PC-3 (cell line): ENCODE data around the gene IDH3G. TPM values are rescaled to one million over a fixed set of nuclear protein-coding genes. Genes with fewer than 3 reads are reported as not detected.

Experiments used
- ATAC-seq: fragments of 200-7000 bp; cut with Tn5 transposase; 2 replicates; pipeline ENCODE4 v1.9.1; 2020; ENCODE audit warnings: mild to moderate bottlenecking, moderate library complexity
- BruUV-seq: library from RNA; stranded (reverse); fragments of 400-500 nt; replicated peaks from 2 replicates; lab custom pipeline; 2021; lab: Mats Ljungman, UMichigan
- CTCF ChIA-PET: fragments of 300-600 bp; sonication (Branson Sonifier 250); formaldehyde crosslinking; loops from one replicate; lab custom pipeline; 2022; ENCODE audit warnings: antibody characterized with exemption; lab: Charles Lee
- POLR2A ChIA-PET: fragments of 300-600 bp; sonication (Branson Sonifier 250); formaldehyde crosslinking; loops from one replicate; lab custom pipeline; 2022; ENCODE audit warnings: antibody characterized with exemption; ENCODE audit not compliant: unreplicated experiment; lab: Charles Lee
- DNase-seq: peaks from one replicate; pipeline ENCODE4 v3.0.0-alpha.2; 2015
- H2AFZ ChIP-seq: fragments of 300-600 bp; sonication (generic); 2 replicates; pipeline ENCODE4 v1.6.0; 2016; ENCODE audit warnings: antibody characterized with exemption, low read length
- H3F3A ChIP-seq: fragments of 300-600 bp; sonication (generic); one replicate; pipeline ENCODE4 v1.6.0; 2017; ENCODE audit warnings: antibody characterized with exemption, low read length, control low read depth, mild to moderate bottlenecking; ENCODE audit not compliant: unreplicated experiment
- H3K27ac ChIP-seq: fragments of 300-600 bp; sonication (generic); 2 replicates; pipeline ENCODE4 v1.5.1; 2016; ENCODE audit warnings: mild to moderate bottlenecking, low read length
- H3K27me3 ChIP-seq: fragments of 300-600 bp; sonication (generic); 2 replicates; pipeline ENCODE4 v1.6.1; 2016; ENCODE audit warnings: low read length, mixed read lengths
- H3K36me3 ChIP-seq: fragments of 300-600 bp; sonication (generic); 2 replicates; pipeline ENCODE4 v1.6.1; 2016; ENCODE audit warnings: low read depth, mixed run types, low read length, mixed read lengths
- H3K4me1 ChIP-seq: fragments of 300-600 bp; sonication (generic); 2 replicates; pipeline ENCODE4 v1.5.1; 2016; ENCODE audit warnings: low read length; ENCODE audit not compliant: insufficient read depth
- H3K4me2 ChIP-seq: fragments of 300-600 bp; sonication (generic); 2 replicates; pipeline ENCODE4 v1.6.0; 2016; ENCODE audit warnings: low read length
- H3K4me3 ChIP-seq: fragments of 300-600 bp; sonication (generic); 2 replicates; pipeline ENCODE4 v1.5.1; 2016; ENCODE audit warnings: mild to moderate bottlenecking, low read length, mixed read lengths
- H3K79me2 ChIP-seq: fragments of 300-600 bp; sonication (generic); 2 replicates; pipeline ENCODE4 v1.6.1; 2017; ENCODE audit warnings: low read length, mixed read lengths
- H3K9ac ChIP-seq: fragments of 300-600 bp; sonication (generic); 2 replicates; pipeline ENCODE4 v1.6.0; 2016; ENCODE audit warnings: mild to moderate bottlenecking, low read length
- H3K9me2 ChIP-seq: fragments of 300-600 bp; sonication (generic); replicated peaks from 2 replicates; pipeline ENCODE4 v1.6.1; 2016; ENCODE audit warnings: mixed run types, low read length, mixed read lengths
- H3K9me3 ChIP-seq: fragments of 300-600 bp; sonication (generic); 2 replicates; pipeline ENCODE4 v1.6.1; 2016; ENCODE audit warnings: low read length, mixed read lengths
- H4K20me1 ChIP-seq: fragments of 300-600 bp; sonication (generic); 2 replicates; pipeline ENCODE4 v1.6.1; 2016; ENCODE audit warnings: low read length, mixed read lengths
- CTCF ChIP-seq: fragments of 300-600 bp; sonication (generic); conservative IDR thresholded peaks from 2 replicates; pipeline ENCODE4 v1.5.1; 2017; ENCODE audit warnings: antibody characterized with exemption, low read depth, mild to moderate bottlenecking, low read length
- EZH2 ChIP-seq: fragments of 300-600 bp; sonication (generic); IDR thresholded peaks from one replicate; pipeline ENCODE4 v1.6.1; 2017; ENCODE audit warnings: antibody characterized with exemption, mild to moderate bottlenecking, low read length; ENCODE audit not compliant: unreplicated experiment
- EZH2phosphoT487 ChIP-seq: fragments of 300-600 bp; sonication (generic); IDR thresholded peaks from 2 replicates; pipeline ENCODE4 v1.6.1; 2018; ENCODE audit warnings: mild to moderate bottlenecking, antibody characterized with exemption, low read length, borderline replicate concordance
- intact Hi-C: fragments of 100-400 bp; cut with micrococcal nuclease; formaldehyde crosslinking; loops from 2 replicates; pipeline ENCODE4 v1.9.0; 2023
- total RNA-seq: library from RNA; depleted of rRNA; stranded (reverse); fragments of >200 nt; gene quantifications from 2 replicates; pipeline ENCODE4 v1.2.3, GENCODE V29; 2014

IDH3G gene
- total RNA-seq, 1 experiment from 2014 or later = 104 TPM

DNA sequence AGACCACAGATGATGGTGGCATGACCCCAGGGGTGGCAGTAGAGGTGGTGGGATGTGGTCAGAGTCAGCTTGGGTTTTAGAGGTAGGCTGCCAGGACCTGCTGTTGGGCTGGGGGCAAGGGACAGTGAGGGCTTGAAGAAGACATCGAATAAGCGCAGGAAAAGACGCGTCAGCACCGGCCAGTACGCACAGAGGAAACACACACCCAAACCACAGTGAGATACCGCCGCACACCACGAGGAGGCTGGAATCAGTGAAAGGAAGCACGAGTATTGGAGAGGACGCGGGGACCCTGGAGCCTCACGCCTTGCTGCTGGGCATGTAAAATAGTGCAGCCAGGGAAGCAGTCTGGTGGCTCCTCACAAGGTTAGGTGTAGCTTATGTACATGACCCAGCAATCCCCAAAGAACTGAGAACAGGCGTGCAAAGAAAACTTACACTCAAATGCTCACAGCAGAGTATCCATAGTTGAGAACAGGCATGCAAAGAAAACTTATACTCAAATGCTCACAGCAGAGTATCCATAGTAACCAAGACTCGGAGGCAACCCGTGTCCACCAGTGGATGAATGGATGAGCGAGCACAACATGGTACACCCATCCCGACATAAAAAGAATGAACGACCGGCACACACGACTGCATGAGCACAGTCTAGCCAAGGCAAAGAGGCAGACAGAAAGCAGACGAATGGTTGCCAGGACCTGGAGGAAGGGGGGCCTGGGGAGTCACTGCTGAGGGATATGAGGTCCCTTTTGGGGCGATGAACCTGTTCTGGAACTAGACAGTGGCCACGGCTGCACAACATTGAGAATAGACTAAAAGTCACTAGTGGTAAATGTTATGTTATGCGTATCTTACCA lies 22.9 kb upstream of the IDH3G start:
- no peak for ATAC-seq
- Histone ChIP-seq H3K9me2 (no peaks in the 10 kb centered on the region), H3F3A (no peaks in the 10 kb centered on the region), H3K4me1 (no peaks in the 10 kb centered on the region; the same call in 1 of the 2 replicates), H3K27ac (no peak overlapping the region), H3K79me2 (no peaks in the 10 kb centered on the region), H3K4me3 (no peak overlapping the region), H3K4me2 (no peak overlapping the region), H3K9me3 (no peaks in the 10 kb centered on the region), H2AFZ (no peak overlapping the region), H3K9ac (no peak overlapping the region), H4K20me1 (no peaks in the 10 kb centered on the region), H3K36me3 (no peaks in the 10 kb centered on the region), H3K27me3 (no peaks in the 10 kb centered on the region)
- DNase-seq = no peak
- BruUV-seq = no TSS peak
- TF ChIP-seq EZH2phosphoT487 = no peak
- ChIA-PET POLR2A (no interaction called here), CTCF (no interaction called here)
- intact Hi-C loops = no loop called here

DNA sequence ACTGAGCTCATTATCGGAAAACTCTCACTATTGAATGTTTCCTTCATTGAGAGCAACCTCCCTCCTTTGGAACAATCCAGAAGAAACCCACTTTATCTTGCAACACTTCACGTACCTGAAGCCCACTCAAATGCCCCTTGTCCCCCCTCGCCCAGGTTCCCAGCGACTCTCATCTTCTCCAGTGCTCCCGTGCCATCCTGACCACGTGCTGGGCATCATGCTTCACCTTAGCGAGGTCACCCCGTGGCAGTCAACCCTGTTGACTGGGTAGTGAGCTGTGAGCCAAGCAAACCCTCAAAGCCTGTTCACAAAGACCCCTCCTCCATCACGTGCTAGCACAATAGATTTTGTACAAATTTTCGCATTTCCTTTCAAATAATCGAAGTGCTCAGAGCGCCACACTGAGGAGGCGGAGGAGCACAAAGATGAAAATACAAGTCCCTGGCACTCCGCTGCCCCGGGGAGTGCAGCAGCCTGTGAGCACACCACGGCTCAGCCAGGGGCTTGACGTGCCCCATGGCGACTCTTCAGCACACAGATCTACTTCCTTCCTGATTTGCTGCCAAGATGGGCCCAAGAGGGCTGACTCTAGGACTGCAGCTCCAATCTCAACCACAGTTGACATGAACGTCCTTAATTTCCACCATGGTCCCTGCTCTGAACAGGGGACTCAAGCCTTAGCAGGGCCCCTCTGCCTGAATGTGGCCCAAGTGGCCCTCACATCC lies 20.6 kb upstream of the IDH3G start:
- no peaks in the 10 kb centered on the region for H3K36me3 ChIP-seq
- intact Hi-C loops = no loop called here
- H3K9me3 ChIP-seq = no peaks in the 10 kb centered on the region
- ChIA-PET CTCF (no interaction called here), POLR2A (no interaction called here)
- H3K27ac ChIP-seq = no peak overlapping the region
- DNase-seq (no peak), ATAC-seq (no peak)
- no peak overlapping the region for H3K4me3 ChIP-seq
- no TSS peak for BruUV-seq
- no peaks in the 10 kb centered on the region for H3K27me3 ChIP-seq
- no peaks in the 10 kb centered on the region for H4K20me1 ChIP-seq
- no peaks in the 10 kb centered on the region for H3K79me2 ChIP-seq
- H3K4me1 ChIP-seq = no peaks in the 10 kb centered on the region; the same call in 1 of the 2 replicates
- no peak overlapping the region for H3K9ac ChIP-seq
- TF ChIP-seq EZH2phosphoT487 = no peak
- TF ChIP-seq EZH2 = no peak
- no peak for TF ChIP-seq CTCF
- H3F3A ChIP-seq = no peaks in the 10 kb centered on the region
- H2AFZ ChIP-seq = no peak overlapping the region
- no peak overlapping the region for H3K4me2 ChIP-seq
- no peaks in the 10 kb centered on the region for H3K9me2 ChIP-seq

DNA sequence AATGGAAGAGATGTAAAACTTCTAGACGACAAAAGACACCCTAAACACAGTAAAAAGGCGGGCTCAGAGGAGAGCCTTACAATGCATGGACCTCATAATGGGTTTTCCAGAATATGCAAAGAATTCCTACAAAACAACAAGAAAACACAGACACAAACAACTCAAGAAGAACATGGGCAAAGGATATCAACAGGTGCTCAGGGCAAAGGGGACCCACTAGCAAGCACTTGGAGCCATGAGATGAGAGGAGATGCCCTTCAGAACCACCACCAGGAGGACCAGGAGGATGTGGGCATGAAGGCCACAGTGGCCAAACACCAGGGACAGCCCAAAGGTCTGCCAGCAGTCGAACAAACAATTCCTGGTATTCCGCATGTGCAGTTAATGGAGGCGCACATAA lies 19.0 kb upstream of the IDH3G start:
- BruUV-seq = no TSS peak
- CTCF ChIA-PET = no interaction called here
- no peak for ATAC-seq
- POLR2A ChIA-PET = no interaction called here
- Histone ChIP-seq H3K36me3 (no peaks in the 10 kb centered on the region), H3K4me3 (no peak overlapping the region), H3K9me3 (no peaks in the 10 kb centered on the region), H2AFZ (no peak overlapping the region), H3K4me2 (no peak overlapping the region), H3K79me2 (no peaks in the 10 kb centered on the region), H4K20me1 (no peaks in the 10 kb centered on the region), H3K4me1 (no peaks in the 10 kb centered on the region), H3K27ac (no peak overlapping the region), H3K27me3 (no peaks in the 10 kb centered on the region), H3K9ac (no peak overlapping the region), H3K9me2 (no peaks in the 10 kb centered on the region), H3F3A (no peaks in the 10 kb centered on the region)
- TF ChIP-seq EZH2 (no peak), CTCF (no peak), EZH2phosphoT487 (no peak)
- no peak for DNase-seq
- intact Hi-C loops = no loop called here
